Neural cell (in vitro differentiated cells): ENCODE data around the gene NIPBL. TPM values are rescaled to one million over a fixed set of nuclear protein-coding genes. Genes with fewer than 3 reads are reported as not detected.

Experiments
- H2AFZ ChIP-seq: fragments of 200-600, 300-800 bp; sonication (generic), shearing (Covaris generic); 2 replicates; pipeline ENCODE4 v1.6.0; 2014; ENCODE audit warnings: low read depth, mild to moderate bottlenecking, antibody characterized with exemption, low read length, moderate library complexity
- H3F3A ChIP-seq: fragments of 200-600 bp; shearing (Covaris generic); 2 replicates; pipeline ENCODE4 v1.6.1; 2016; ENCODE audit warnings: mild to moderate bottlenecking, moderate library complexity, mixed read lengths, antibody characterized with exemption, low read length; ENCODE audit not compliant: insufficient read depth, poor library complexity, severe bottlenecking
- H3K27ac ChIP-seq: fragments of 200-600, 300-800 bp; sonication (generic), shearing (Covaris generic); 2 replicates; pipeline ENCODE4 v1.5.1; 2014; ENCODE audit warnings: mild to moderate bottlenecking, low read length, moderate library complexity
- H3K27me3 ChIP-seq: fragments of 300-800, 200-600 bp; sonication (generic), shearing (Covaris generic); 2 replicates; pipeline ENCODE4 v1.6.0; 2014; ENCODE audit warnings: mild to moderate bottlenecking, low read depth, low read length, moderate library complexity; ENCODE audit not compliant: insufficient read depth
- H3K36me3 ChIP-seq: fragments of 300-800, 200-600 bp; sonication (generic), shearing (Covaris generic); 2 replicates; pipeline ENCODE4 v1.5.1; 2014; ENCODE audit warnings: mild to moderate bottlenecking, antibody characterized with exemption, low read length, moderate library complexity; ENCODE audit not compliant: insufficient read depth
- H3K4me2 ChIP-seq: fragments of 300-800, 200-600 bp; sonication (generic), shearing (Covaris generic); 2 replicates; pipeline ENCODE4 v1.6.0; 2014; ENCODE audit warnings: mild to moderate bottlenecking, low read length
- H3K4me3 ChIP-seq: fragments of 300-800, 200-600 bp; sonication (generic), shearing (Covaris generic); 2 replicates; pipeline ENCODE4 v1.5.1; 2014; ENCODE audit warnings: mild to moderate bottlenecking, low read length, moderate library complexity
- H3K79me2 ChIP-seq: fragments of 200-600 bp; shearing (Covaris generic); replicated peaks from 2 replicates; pipeline ENCODE4 v1.6.0; 2014; ENCODE audit warnings: mild to moderate bottlenecking, low read length, moderate library complexity; ENCODE audit not compliant: insufficient read depth
- H3K9ac ChIP-seq: fragments of 300-800, 200-600 bp; sonication (generic), shearing (Covaris generic); 2 replicates; pipeline ENCODE4 v1.6.1; 2016; ENCODE audit warnings: mild to moderate bottlenecking, low read length, mixed read lengths
- H3K9me2 ChIP-seq: fragments of 200-600 bp; shearing (Covaris generic); 2 replicates; pipeline ENCODE4 v1.6.1; 2016; ENCODE audit warnings: mild to moderate bottlenecking, low read length, mixed read lengths; ENCODE audit not compliant: insufficient read depth
- H3K9me3 ChIP-seq: fragments of 200-600, 300-800 bp; sonication (generic), shearing (Covaris generic); 2 replicates; pipeline ENCODE4 v1.6.1; 2016; ENCODE audit warnings: mild to moderate bottlenecking, mixed run types, low read length, moderate library complexity, mixed read lengths
- H4K20me1 ChIP-seq: fragments of 200-600 bp; shearing (Covaris generic); 2 replicates; pipeline ENCODE4 v1.6.1; 2016; ENCODE audit warnings: mild to moderate bottlenecking, mixed run types; ENCODE audit not compliant: insufficient read depth
- EP300 ChIP-seq: fragments of 450-650 bp; conservative IDR thresholded peaks from 2 replicates; pipeline ENCODE4 v1.6.1; 2014; ENCODE audit warnings: antibody characterized with exemption, mild to moderate bottlenecking, moderate library complexity; ENCODE audit not compliant: poor library complexity, severe bottlenecking
- EZH2 ChIP-seq: fragments of 200-600, 300-800 bp; shearing (Covaris generic), sonication (generic); IDR thresholded peaks from 2 replicates; pipeline ENCODE4 v1.6.1; 2014; ENCODE audit warnings: antibody characterized with exemption, low read length, borderline replicate concordance, mild to moderate bottlenecking; ENCODE audit not compliant: insufficient read depth, poor library complexity, severe bottlenecking
- MXI1 ChIP-seq: fragments of 450-650 bp; conservative IDR thresholded peaks from 2 replicates; pipeline ENCODE4 v1.6.1; 2014; ENCODE audit warnings: antibody characterized with exemption, mild to moderate bottlenecking; ENCODE audit not compliant: poor library complexity, severe bottlenecking
- POLR2AphosphoS5 ChIP-seq: IDR thresholded peaks from 2 replicates; pipeline ENCODE4 v1.6.1; 2012
- RAD21 ChIP-seq: fragments of 450-650 bp; conservative IDR thresholded peaks from 2 replicates; pipeline ENCODE4 v1.6.1; 2014; ENCODE audit warnings: antibody characterized with exemption, mild to moderate bottlenecking, moderate library complexity
- SMC3 ChIP-seq: fragments of 450-650 bp; conservative IDR thresholded peaks from 2 replicates; pipeline ENCODE4 v1.6.1; 2014; ENCODE audit warnings: antibody characterized with exemption, mild to moderate bottlenecking, moderate library complexity; ENCODE audit not compliant: poor library complexity
- TAF1 ChIP-seq: IDR thresholded peaks from 2 replicates; pipeline ENCODE4 v1.6.1; 2012; ENCODE audit warnings: low read depth
- polyA plus RNA-seq: library from polyadenylated mRNA; depleted of rRNA; stranded (reverse); fragments of >200 nt; gene quantifications from 2 replicates; pipeline ENCODE4 v1.2.3, GENCODE V29; 2014
- TF ChIP-seq, protein P1 (sequence below): IDR thresholded peaks from 2 replicates; pipeline ENCODE4 v1.6.1; 2012; ENCODE audit warnings: borderline replicate concordance
- TF ChIP-seq, protein P2 (sequence below): fragments of 450-650 bp; IDR thresholded peaks from 2 replicates; pipeline ENCODE4 v1.5.1; 2014; ENCODE audit warnings: antibody characterized with exemption, mild to moderate bottlenecking, moderate library complexity; ENCODE audit not compliant: poor library complexity, severe bottlenecking

NIPBL gene
- polyA plus RNA-seq, 1 donor from 2014 or later: 27.5 TPM

GRCh38 chr5:36894954-36895353 lies 18.4 kb downstream of the NIPBL start:
- Histone ChIP-seq H3K27ac (no peak overlapping the region), H3K9me3 (no peaks in the 10 kb centered on the region), H3K9ac (no peak overlapping the region), H3F3A (no peaks in the 10 kb centered on the region), H3K4me2 (no peak overlapping the region), H3K4me3 (no peak overlapping the region), H3K36me3 (no peaks in the 10 kb centered on the region), H4K20me1 (no peaks in the 10 kb centered on the region), H3K27me3 (no peaks in the 10 kb centered on the region), H3K79me2 (peaks cover 89% of the 10 kb centered on the region), H3K9me2 (no peaks in the 10 kb centered on the region), H2AFZ (no peak overlapping the region)
- TF ChIP-seq TAF1 (no peak), RAD21 (no peak), SMC3 (no peak)

DNA sequence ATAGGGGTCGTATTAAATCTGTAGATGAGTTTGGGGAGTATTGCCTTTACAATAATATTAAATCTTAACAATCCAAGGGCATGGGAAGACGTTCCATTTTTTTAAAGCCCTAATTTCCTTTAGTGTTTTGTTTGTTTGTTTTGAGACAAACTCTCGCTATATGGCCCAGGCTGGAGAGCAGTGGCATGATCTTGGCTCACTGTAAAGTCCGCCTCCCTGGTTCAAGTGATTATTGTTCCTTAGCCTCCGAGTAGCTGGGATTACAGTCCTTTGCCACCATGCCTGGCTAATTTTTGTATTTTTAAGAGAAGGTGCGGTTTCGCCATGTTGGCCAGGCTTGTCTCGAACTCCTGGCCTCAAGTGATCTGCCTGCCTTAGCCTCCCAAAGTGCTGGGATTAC lies 19.9 kb downstream of the NIPBL start:
- Histone ChIP-seq H3K4me2 (no peak overlapping the region), H3K36me3 (no peaks in the 10 kb centered on the region), H3K27me3 (no peaks in the 10 kb centered on the region), H3K4me3 (no peak overlapping the region), H3K9ac (no peak overlapping the region), H3F3A (no peaks in the 10 kb centered on the region), H3K9me2 (no peaks in the 10 kb centered on the region), H3K27ac (no peak overlapping the region), H3K79me2 (peaks cover 91% of the 10 kb centered on the region), H2AFZ (no peak overlapping the region), H4K20me1 (no peaks in the 10 kb centered on the region), H3K9me3 (no peaks in the 10 kb centered on the region)
- no peak for TF ChIP-seq MXI1
- TF ChIP-seq RAD21: no peak
- no peak for TF ChIP-seq SMC3
- no peak for TF ChIP-seq TAF1
- TF ChIP-seq, protein P1, sequence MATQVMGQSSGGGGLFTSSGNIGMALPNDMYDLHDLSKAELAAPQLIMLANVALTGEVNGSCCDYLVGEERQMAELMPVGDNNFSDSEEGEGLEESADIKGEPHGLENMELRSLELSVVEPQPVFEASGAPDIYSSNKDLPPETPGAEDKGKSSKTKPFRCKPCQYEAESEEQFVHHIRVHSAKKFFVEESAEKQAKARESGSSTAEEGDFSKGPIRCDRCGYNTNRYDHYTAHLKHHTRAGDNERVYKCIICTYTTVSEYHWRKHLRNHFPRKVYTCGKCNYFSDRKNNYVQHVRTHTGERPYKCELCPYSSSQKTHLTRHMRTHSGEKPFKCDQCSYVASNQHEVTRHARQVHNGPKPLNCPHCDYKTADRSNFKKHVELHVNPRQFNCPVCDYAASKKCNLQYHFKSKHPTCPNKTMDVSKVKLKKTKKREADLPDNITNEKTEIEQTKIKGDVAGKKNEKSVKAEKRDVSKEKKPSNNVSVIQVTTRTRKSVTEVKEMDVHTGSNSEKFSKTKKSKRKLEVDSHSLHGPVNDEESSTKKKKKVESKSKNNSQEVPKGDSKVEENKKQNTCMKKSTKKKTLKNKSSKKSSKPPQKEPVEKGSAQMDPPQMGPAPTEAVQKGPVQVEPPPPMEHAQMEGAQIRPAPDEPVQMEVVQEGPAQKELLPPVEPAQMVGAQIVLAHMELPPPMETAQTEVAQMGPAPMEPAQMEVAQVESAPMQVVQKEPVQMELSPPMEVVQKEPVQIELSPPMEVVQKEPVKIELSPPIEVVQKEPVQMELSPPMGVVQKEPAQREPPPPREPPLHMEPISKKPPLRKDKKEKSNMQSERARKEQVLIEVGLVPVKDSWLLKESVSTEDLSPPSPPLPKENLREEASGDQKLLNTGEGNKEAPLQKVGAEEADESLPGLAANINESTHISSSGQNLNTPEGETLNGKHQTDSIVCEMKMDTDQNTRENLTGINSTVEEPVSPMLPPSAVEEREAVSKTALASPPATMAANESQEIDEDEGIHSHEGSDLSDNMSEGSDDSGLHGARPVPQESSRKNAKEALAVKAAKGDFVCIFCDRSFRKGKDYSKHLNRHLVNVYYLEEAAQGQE: no peak

DNA sequence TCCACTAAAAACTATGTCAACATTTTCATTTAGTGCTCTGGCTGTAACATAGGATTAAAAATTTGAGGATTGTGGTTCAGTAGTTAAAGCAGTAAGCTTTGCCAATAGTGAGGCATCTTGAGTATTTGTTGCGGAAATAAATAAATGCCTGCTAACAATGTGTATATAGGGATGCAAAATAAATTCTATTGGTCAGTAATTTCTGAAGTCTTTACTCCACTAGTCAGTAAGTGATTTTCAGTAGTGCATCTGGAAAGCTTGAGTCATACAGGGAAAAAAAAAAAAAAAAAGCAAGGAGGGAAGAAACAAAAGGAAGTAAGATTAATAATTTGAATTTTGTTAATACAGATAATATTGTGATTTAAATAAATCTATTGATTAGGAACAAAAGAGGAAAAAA lies 21.0 kb downstream of the NIPBL start:
- Histone ChIP-seq H3K9me2 (no peaks in the 10 kb centered on the region), H4K20me1 (no peaks in the 10 kb centered on the region), H3K27me3 (no peaks in the 10 kb centered on the region), H3K9ac (no peak overlapping the region), H3F3A (no peaks in the 10 kb centered on the region), H3K79me2 (peaks cover 97% of the 10 kb centered on the region), H3K4me3 (no peak overlapping the region), H3K9me3 (no peaks in the 10 kb centered on the region), H3K27ac (no peak overlapping the region), H3K36me3 (no peaks in the 10 kb centered on the region), H2AFZ (no peak overlapping the region), H3K4me2 (no peak overlapping the region)
- no peak for TF ChIP-seq SMC3
- no peak for TF ChIP-seq POLR2AphosphoS5
- TF ChIP-seq, protein P2, sequence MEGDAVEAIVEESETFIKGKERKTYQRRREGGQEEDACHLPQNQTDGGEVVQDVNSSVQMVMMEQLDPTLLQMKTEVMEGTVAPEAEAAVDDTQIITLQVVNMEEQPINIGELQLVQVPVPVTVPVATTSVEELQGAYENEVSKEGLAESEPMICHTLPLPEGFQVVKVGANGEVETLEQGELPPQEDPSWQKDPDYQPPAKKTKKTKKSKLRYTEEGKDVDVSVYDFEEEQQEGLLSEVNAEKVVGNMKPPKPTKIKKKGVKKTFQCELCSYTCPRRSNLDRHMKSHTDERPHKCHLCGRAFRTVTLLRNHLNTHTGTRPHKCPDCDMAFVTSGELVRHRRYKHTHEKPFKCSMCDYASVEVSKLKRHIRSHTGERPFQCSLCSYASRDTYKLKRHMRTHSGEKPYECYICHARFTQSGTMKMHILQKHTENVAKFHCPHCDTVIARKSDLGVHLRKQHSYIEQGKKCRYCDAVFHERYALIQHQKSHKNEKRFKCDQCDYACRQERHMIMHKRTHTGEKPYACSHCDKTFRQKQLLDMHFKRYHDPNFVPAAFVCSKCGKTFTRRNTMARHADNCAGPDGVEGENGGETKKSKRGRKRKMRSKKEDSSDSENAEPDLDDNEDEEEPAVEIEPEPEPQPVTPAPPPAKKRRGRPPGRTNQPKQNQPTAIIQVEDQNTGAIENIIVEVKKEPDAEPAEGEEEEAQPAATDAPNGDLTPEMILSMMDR: no peak
- no peak for TF ChIP-seq MXI1
- TF ChIP-seq EZH2: no peak
- TF ChIP-seq EP300: no peak
- no peak for TF ChIP-seq TAF1
- TF ChIP-seq RAD21: no peak
- TF ChIP-seq, protein P1: no peak
